GM21786 (cell line): Measurements from ENCODE around the gene HTR3B.
"Not testable (repeated sequence)": the region's sequence is repeated elsewhere in the genome, so short reads cannot be mapped to it uniquely, and the experiment has no call there.

Source experiments
- ATAC-seq: cut with Tn5 transposase; IDR thresholded peaks from one replicate; pipeline ENCODE4 v1.9.1; 2021; ENCODE audit not compliant: unreplicated experiment

HTR3B gene, protein sequence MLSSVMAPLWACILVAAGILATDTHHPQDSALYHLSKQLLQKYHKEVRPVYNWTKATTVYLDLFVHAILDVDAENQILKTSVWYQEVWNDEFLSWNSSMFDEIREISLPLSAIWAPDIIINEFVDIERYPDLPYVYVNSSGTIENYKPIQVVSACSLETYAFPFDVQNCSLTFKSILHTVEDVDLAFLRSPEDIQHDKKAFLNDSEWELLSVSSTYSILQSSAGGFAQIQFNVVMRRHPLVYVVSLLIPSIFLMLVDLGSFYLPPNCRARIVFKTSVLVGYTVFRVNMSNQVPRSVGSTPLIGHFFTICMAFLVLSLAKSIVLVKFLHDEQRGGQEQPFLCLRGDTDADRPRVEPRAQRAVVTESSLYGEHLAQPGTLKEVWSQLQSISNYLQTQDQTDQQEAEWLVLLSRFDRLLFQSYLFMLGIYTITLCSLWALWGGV

DNA sequence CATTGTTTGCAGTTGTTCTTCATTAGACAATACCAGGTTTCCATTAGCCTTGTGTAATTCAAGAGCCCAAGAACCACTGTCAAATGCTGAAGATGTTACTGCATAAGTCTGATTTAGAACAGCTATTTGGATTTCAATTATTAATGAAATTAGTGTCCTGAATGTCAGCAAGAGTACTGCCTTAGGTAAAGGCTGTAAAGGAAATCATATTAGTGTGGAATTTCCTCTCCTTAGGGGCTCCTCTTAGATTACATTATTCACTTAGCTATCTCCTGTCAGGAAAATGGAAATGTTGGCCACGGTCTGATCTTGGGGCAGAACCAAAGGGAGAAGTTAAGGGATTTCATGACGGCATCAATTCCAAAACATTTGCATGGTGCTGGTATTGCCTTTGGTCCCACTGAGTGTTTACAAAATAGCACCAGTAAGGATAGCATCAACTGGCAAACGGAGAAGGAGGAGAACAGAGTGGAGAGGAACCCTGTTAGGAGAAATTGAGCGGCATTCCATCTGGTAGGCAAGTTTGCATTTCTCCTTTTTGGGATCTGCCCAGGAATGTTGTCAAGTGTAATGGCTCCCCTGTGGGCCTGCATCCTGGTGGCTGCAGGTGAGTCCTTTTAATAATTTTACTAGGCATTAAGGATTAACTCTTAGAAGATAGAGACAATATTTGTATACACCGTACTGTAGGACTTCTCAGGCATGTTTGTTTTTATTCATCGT, at the start of gene HTR3B:
HTR3B (plus strand) TSS at position 418 of the 723 bp plus-strand sequence; CDS start at position 556, 138 bp downstream.
- no peak for ATAC-seq

- no peak for ATAC-seq
Observed at GRCh38 chr11:113855803-113856202, 48.8 kb upstream of the HTR3B start.

DNA sequence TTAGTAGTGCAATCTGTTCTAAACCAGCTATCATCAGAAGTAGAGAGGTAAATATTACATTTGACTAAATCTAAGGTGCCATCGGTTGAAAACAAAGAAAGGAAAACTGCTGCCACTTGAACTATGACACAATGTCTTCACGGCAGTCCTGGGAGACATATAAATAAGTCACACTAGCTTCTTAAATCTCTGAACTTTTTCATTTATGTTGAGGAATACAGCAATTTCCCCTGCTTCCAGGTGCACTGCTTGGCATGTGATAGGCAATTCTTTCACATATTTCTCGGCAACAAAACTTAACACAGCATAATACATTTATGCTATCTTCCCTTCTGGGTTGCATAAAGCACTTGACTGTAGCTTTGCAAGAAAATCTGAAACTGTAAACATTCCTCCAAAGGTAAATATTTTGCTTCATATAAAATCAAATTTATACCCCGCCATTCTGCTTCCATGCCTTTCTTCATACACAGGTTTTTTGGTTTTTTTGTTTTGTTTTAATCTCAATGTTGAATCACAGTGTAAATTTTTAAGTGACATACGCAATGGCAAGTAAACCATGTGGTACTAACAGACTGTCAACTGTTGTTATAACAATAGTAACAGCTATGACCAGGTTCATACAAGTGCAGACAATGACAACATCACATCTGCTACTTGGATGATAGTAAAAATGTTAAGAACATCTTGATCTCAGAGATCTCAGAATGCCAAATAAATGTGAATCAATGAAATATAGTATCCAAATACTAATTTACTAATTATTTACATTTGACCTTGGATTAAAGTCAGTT, 47.4 kb upstream of the HTR3B start:
- ATAC-seq, result no peak

DNA sequence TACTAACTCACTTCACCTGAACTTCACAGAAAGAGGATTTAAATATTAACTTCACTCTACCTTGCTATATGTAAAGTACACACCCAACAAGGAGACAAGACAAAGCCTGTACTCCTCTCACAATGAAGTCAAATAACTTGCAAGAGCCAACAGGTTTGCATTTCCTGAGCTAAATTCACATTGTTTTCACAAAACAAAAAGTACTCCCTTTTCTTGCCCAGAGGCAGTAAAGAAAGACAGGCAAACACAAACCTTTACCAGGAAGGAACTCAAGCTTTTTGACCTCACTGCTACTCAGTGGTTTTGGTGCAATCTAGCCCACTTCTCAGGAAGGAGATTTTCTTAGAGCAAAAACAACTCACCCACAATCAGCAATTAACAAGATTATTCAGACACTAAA, 44.9 kb upstream of the HTR3B start:
- ATAC-seq, result no peak

DNA sequence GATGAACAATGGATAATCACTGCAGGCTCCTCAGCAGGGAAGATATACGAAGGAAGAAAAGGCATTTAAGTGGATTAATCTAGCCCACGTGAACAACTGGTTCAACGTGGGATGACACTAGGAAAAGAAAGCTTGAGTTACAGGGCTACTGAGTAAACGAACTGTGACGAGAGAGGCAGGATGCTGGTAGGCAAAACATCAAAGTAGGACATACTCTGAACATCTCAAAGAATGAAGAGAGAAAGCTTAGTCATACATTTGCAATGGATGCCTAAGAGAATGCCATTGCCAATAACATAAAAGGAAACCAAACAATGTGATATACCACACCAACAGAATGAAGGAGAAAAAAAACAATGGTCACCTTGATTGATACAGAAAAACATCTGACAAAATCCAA, 42.2 kb upstream of the HTR3B start:
- no peak for ATAC-seq

DNA sequence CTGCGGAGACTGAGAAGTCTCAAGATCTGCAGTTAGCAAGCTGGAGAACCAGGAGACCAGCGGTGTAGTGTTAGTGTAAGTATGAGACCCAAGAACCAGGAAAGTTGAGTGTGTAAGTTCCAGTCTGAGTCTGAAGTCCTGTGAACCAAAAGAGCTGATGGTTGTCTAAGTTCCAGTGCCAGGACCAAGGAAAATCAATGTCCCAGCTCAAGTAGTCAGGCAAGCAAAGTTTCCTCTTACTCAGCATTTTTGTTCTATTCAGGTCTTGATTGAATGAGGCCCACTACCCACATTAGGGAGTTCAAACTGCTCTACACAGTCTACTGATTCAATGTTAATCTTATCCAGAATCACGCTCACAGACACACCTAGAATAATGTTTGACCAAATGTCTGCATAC, 40.2 kb upstream of the HTR3B start:
- ATAC-seq, result no peak

DNA sequence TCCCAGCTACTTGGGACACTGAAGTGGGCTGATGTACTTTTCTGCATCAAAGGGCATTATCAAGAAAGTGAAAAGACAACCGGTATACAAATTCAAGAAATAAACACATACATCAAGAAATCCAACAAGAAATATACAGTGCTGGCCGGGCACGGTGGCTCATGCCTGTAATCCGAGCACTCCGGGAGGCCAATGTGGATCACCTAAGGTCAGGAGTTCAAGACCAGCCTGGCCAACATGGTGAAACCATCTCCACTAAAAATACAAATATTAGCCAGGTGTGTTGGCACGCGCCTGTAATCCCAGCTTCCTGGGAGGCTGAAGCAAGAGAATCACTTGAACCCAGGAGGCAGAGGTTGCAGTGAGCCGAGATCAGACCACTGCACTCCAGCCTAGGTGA, 38.7 kb upstream of the HTR3B start:
- no peak for ATAC-seq

GRCh38 chr11:113867843-113868503, 36.6 kb upstream of the HTR3B start:
- ATAC-seq, result no peak

DNA sequence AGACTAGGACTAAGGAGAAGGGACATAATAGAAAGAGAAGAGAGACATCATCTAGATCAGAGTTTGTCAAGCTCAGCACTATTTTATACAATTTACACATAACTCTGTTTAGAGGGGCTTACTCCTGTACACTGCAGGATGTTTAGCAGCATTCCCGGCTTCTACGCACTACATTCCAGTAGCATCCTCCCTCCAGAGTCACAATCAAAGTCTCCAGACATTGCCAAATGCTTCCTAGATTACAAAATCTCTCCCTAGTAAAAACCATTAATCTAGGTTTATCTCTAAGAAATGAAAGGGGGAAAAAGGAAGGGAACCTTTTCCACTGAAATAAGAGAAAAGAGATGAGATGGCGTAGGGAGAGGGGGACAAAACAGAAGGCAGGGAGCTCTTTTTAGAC, 33.3 kb upstream of the HTR3B start:
- ATAC-seq, result no peak

DNA sequence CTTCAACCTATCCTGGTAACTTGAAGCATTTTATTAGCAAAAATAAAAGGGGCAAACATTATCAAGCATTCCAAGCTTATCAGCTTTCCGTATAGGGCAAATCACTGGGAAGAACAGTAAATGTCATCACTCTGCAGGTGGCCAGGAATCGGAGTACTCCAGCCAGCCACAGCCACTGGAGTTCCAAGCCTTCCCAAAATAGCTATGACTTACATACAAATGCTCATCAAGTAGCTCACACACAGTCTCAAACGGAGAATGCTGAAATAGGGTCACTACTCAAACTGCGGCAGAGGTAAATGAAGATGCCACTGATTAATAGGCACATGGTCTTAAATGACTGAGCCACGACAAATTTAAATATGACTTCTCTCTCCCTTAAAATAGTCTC, 31.4 kb upstream of the HTR3B start:
- ATAC-seq, result no peak

DNA sequence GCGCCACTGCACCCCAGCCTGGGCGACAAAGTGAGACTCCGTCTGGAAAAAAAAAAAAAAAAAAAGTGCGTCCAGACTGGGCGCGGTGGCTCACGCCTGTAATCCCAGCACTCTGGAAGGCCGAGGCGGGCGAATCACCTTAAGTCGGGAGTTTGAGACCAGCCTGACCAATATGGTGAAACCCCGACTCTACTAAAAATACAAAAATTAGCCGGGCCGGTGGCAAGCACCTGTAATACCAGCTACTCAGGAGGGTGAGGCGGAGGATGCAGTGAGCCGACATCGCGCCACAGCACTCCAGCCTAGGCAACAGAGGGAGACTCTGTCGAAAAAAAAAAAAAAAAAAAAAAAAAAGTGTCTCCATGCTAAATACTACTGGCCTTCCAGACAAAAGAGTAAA, 30.5 kb upstream of the HTR3B start:
- ATAC-seq, result no peak

DNA sequence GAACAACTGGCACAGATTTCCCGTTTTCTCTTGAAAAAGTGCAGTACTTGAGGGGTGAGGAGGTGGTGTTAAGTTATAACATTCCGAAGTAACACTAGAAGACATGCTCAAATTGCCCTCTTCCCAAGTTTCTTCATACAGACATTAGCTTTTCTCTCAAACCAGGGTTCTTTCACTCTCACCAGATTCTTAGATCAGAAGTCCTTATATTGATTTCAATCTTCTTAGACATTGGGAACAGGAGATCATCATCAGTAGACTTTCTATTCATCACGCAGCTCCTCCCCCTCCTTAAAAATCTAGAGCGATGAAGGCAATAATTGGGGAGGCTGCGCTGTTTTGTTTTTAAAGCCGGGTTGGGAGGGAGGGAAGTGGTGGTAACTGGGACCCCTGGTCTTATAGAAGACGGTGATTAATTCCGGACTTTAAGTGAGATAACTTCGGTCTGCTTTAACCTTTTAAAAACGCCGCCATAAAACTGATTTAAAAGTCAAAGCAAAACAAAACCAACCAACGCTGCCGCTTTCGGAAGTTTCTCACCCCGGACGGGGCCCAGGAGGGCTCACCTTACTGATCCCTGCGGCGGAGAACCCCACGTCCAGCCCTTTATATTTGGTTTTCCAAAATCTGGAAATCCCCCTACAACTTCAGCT, 29.9 kb upstream of the HTR3B start:
- ATAC-seq, result peak; percentile 27

- ATAC-seq, result peak; percentile 87
Observed at GRCh38 chr11:113875234-113876073, 29.1 kb upstream of the HTR3B start, which contains the start of gene USP28. Gene USP28, minus strand, starts transcription at chr11:113875572. Its CDS starts 71 bp downstream, at chr11:113875501.

DNA sequence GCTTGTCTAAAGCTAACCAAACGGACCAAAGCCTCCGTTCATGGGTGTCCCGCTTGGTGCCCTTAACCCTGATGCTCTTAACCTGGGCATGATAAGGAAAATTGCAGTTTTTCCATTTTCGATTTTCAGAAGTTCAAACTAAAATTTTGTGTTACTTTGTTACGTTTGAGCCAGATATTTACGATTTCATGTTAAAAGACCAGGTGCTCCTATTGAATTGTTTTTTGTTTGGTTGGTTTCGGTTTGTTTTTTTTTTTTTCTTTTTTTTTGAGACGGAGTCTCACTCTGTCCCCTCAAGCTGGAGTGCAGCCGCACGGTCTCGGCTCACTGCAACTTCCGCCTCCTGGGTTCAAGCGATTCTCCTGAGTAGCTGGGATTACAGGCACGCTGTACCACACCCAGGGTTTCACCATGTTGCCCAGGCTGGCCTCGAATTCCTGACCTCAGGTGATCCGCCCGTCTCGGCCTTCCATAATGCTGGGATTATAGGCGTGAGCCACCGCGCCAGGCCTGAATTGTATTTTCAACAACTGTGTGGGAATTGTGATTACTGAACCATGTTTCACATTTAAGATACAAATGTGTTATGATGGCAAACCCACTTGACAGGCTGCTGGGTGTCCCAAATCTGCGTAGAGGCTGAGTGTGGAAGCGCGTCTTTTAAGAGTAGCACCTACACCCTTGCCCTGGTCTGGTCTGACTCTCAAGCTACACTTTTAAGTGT, 28.4 kb upstream of the HTR3B start:
- no peak for ATAC-seq

GRCh38 chr11:113876798-113877669, 27.6 kb upstream of the HTR3B start:
- ATAC-seq, result no peak

DNA sequence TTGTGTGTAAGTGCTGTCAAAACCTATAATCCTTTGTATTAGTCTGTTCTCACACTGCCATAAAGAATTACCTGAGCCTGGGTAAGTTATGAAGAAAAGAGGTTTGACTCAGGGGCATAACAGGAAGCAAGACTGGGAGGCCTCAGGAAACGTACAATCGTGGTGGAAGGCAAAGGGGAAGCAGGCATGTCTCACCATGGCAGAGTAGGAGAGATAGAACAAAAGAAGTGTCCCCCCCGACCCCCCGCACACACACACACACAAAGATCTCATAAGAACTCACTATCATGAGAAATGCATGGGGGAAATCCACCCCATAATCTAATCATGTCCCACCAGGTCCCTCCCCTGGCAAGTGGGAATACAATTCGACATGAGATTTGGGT, 26.9 kb upstream of the HTR3B start:
- ATAC-seq, result no peak

DNA sequence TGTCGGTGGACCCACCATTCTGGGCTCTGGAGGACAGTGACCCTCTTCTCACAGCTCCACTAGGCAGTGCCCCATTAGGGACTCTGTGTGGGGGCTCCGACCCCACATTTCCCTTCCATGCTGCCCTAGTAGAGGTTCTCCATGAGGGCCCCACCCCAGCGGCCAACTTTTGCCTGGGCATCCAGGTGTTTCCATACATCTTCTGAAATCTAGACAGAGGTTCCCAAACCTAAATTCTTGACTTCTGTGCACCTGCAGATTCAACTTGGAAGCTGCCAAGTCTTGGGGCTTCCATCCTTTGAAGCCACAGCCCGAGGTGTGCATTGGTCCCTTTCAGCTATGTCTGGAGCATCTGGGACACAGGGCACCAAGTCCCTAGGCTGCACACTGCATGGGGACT, 25.1 kb upstream of the HTR3B start:
- ATAC-seq, result not testable (repeated sequence)

DNA sequence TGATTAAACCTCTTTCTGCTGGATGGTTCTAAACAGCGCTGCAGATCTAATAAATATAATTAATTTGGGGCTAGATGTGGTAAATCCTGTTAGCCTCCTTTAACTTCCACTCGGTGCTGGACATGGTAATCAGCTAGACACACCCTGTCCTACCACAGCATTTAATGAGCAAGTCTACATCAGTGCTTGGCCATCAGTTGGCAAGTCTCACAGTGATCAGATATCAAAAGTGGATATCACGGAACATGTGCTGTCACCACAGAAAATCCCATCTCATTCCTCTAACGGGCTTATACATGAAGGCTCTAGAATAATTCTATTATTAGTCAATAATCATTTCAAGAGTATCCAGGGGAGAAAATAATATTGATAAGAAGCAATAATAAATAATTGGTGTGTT, 23.6 kb upstream of the HTR3B start:
- no peak for ATAC-seq
